HepG2 (cell line): ENCODE results near the gene TBL3. TPM values are rescaled to one million over a fixed set of nuclear protein-coding genes. Genes with fewer than 3 reads are reported as not detected.

ENCODE experiments used
- ATM ChIP-seq: fragments of 450-650 bp; IDR thresholded peaks from 2 replicates; pipeline ENCODE4 v1.7.1; 2017; ENCODE audit warnings: mild to moderate bottlenecking, borderline replicate concordance
- BRF2 ChIP-seq: sonication (generic); formaldehyde crosslinking; IDR thresholded peaks from 2 replicates; pipeline ENCODE4 v1.8.1; 2022; ENCODE audit warnings: mild to moderate bottlenecking, missing genetic modification reagents
- FOXA3 ChIP-seq: IDR thresholded peaks from 2 replicates; pipeline ENCODE4 v1.6.1; 2016; ENCODE audit warnings: missing genetic modification reagents, missing compliant biosample characterization
- FOXC1 ChIP-seq: sonication (generic); formaldehyde crosslinking; IDR thresholded peaks from 2 replicates; pipeline ENCODE4 v1.8.0; 2022; ENCODE audit warnings: mild to moderate bottlenecking, missing genetic modification reagents, borderline replicate concordance
- KLF6 ChIP-seq: IDR thresholded peaks from 2 replicates; pipeline ENCODE4 v1.8.0; 2016; ENCODE audit warnings: missing biosample characterization, missing genetic modification reagents
- MED8 ChIP-seq: sonication (generic); formaldehyde crosslinking; IDR thresholded peaks from 2 replicates; pipeline ENCODE4 v1.8.1; 2023; ENCODE audit warnings: mild to moderate bottlenecking, missing genetic modification reagents; ENCODE audit not compliant: insufficient replicate concordance
- NCOA1 ChIP-seq: sonication (generic); formaldehyde crosslinking; IDR thresholded peaks from 2 replicates; pipeline ENCODE4 v1.9.0; 2021; ENCODE audit warnings: missing genetic modification reagents
- PREB ChIP-seq: sonication (generic); formaldehyde crosslinking; IDR thresholded peaks from 2 replicates; pipeline ENCODE4 v1.4.0; 2020; ENCODE audit warnings: missing genetic modification reagents
- RFX5 ChIP-seq: IDR thresholded peaks from 2 replicates; pipeline ENCODE4 v1.6.1; 2011; ENCODE audit warnings: low read depth, low read length, improper control_type of control experiment
- SOX6 ChIP-seq, 2 experiments: fragments of 450-650 bp in 1 of 2; sonication (generic) in 1 of 2; formaldehyde crosslinking in 1 of 2; IDR thresholded peaks; 2 replicates each; pipeline versions ENCODE4 v1.4.0 to v1.6.1; 2017 to 2020; ENCODE audit warnings: antibody characterized with exemption in 1 of 2, mild to moderate bottlenecking in 1 of 2, missing genetic modification reagents in 1 of 2
- TRAFD1 ChIP-seq: sonication (generic); formaldehyde crosslinking; IDR thresholded peaks from 2 replicates; pipeline ENCODE4 v1.5.1; 2020; ENCODE audit warnings: missing genetic modification reagents, mild to moderate bottlenecking, borderline replicate concordance
- ZBTB40 ChIP-seq, 2 experiments: fragments of 450-650 bp in 1 of 2; sonication (generic) in 1 of 2; formaldehyde crosslinking in 1 of 2; IDR thresholded peaks; 2 replicates each; pipeline versions ENCODE4 v1.6.1 to v1.8.0; 2016 to 2022; ENCODE audit warnings: antibody characterized with exemption in 1 of 2, mild to moderate bottlenecking in 1 of 2, missing genetic modification reagents in 1 of 2
- ZNF331 ChIP-seq: sonication (generic); formaldehyde crosslinking; IDR thresholded peaks from 2 replicates; pipeline ENCODE4 v1.4.0; 2020; ENCODE audit warnings: missing genetic modification reagents
- ZNF414 ChIP-seq: sonication (generic); formaldehyde crosslinking; IDR thresholded peaks from 2 replicates; pipeline ENCODE4 v1.5.0; 2020; ENCODE audit warnings: missing genetic modification reagents
- polyA plus RNA-seq, 8 experiments: library from polyadenylated mRNA; depleted of rRNA in 3 of 8; stranded (reverse) in 7 of 8; unstranded in 1 of 8; fragments of >200 nt; fragmentation: Illumina TruSeq in 4 of 8; extraction: Trizol in 4 of 8; gene quantifications; 2 replicates each; pipeline versions ENCODE4 v1.2.1 to v1.2.3, GENCODE V29; 2011 to 2016; ENCODE audit warnings: low read depth in 4 of 8, missing spikeins in 1 of 8, mixed read lengths in 1 of 8; ENCODE audit not compliant: insufficient read depth in 1 of 8
- total RNA-seq, 5 experiments: library from RNA; depleted of rRNA; stranded (reverse); fragments of >200 nt; fragmentation: Illumina TruSeq; extraction: Trizol; gene quantifications; 2 replicates each; pipeline ENCODE4 v1.2.3, GENCODE V29; 2016; ENCODE audit warnings: low read depth in 1 of 5

TBL3 gene
- total and polyA plus RNA-seq, 2 of the 13 experiments (the other 11 are each of a cell fraction or from before 2014, with no cell fraction given): 16.8 to 38.0 TPM

- TF ChIP-seq BRF2 (CRISPR knock-in tag) (no peak), KLF6 (CRISPR knock-in tag) (0 out of 2 replicates have a peak, but pooled peaks have one; percentile 84), NCOA1 (CRISPR knock-in tag) (peak; percentile 60; the same call in 1 of the 2 replicates), SOX6 (IDR thresholded peaks at IDR 0.05) (no peak), SOX6 (CRISPR knock-in tag; IDR thresholded peaks at IDR 0.05) (peak; percentile 84), MED8 (peak; percentile 92), ZNF331 (CRISPR knock-in tag) (peak; percentile 94), ZNF414 (CRISPR knock-in tag) (peak; percentile 98), TRAFD1 (peak; percentile 73; the same call in 1 of the 2 replicates), ZBTB40 (IDR thresholded peaks at IDR 0.05) (peak; percentile 70), ZBTB40 (CRISPR knock-in tag; IDR thresholded peaks at IDR 0.05) (peak; percentile 80), PREB (no peak), ATM (no peak), FOXA3 (CRISPR knock-in tag) (peak; percentile 71), RFX5 (peak; percentile 64), FOXC1 (CRISPR knock-in tag) (peak; percentile 75)
Observed at GRCh38 chr16:1971796-1972489, at the start of gene TBL3 (continued).
